Kidney glomerular epithelial cell (primary cell): ENCODE measurements around the gene KRTAP12-4.
"Not testable (repeated sequence)": the region's sequence is repeated elsewhere in the genome, so short reads cannot be mapped to it uniquely, and the experiment has no call there.

Experiments
- DNase-seq: peaks from one replicate; lab custom pipeline; 2025; lab: John Stamatoyannopoulos, UW

Gene KRTAP12-4

GRCh38 chr21:44686843-44687561, 32.5 kb upstream of the KRTAP12-4 start:
- DNase-seq: no peak

GRCh38 chr21:44686000-44686781, 31.7 kb upstream of the KRTAP12-4 start:
- no peak for DNase-seq

GRCh38 chr21:44685050-44685449, 30.6 kb upstream of the KRTAP12-4 start:
- not testable (repeated sequence) for DNase-seq

- DNase-seq: no peak
These were observed 30.0 kb upstream of the KRTAP12-4 start for GRCh38 chr21:44684483-44684882.

GRCh38 chr21:44684077-44684476, 29.6 kb upstream of the KRTAP12-4 start:
- no peak for DNase-seq

GRCh38 chr21:44682580-44683151, 28.2 kb upstream of the KRTAP12-4 start:
- no peak for DNase-seq

GRCh38 chr21:44681861-44682579, 27.6 kb upstream of the KRTAP12-4 start, which contains the start of gene KRTAP12-1:
Gene KRTAP12-1 (minus strand): TSS chr21:44682163. CDS start chr21:44682123, 40 bp downstream.
- DNase-seq: no peak

- DNase-seq: no peak
These were observed 26.7 kb upstream of the KRTAP12-4 start for GRCh38 chr21:44681152-44681551.

- no peak for DNase-seq
These were observed 23.4 kb upstream of the KRTAP12-4 start for GRCh38 chr21:44677881-44678280.

- DNase-seq: no peak
These were observed 17.5 kb upstream of the KRTAP12-4 start for GRCh38 chr21:44671911-44672310.

GRCh38 chr21:44670642-44671432, 16.4 kb upstream of the KRTAP12-4 start:
- DNase-seq: no peak

GRCh38 chr21:44667612-44668011, 13.2 kb upstream of the KRTAP12-4 start:
- no peak for DNase-seq

GRCh38 chr21:44666401-44667320, 12.2 kb upstream of the KRTAP12-4 start, which contains the start of gene KRTAP12-2:
Gene KRTAP12-2 (minus strand): TSS chr21:44666927. CDS start chr21:44666886, 41 bp downstream.
- no peak for DNase-seq

GRCh38 chr21:44664691-44665090, 10.2 kb upstream of the KRTAP12-4 start:
- no peak for DNase-seq

GRCh38 chr21:44661567-44661966, 7.1 kb upstream of the KRTAP12-4 start:
- not testable (repeated sequence) for DNase-seq

- no peak for DNase-seq
These were observed 4.6 kb upstream of the KRTAP12-4 start for GRCh38 chr21:44658913-44659595.

- no peak for DNase-seq
These were observed 4.1 kb upstream of the KRTAP12-4 start for GRCh38 chr21:44658541-44658910.

GRCh38 chr21:44657635-44658540, 3.4 kb upstream of the KRTAP12-4 start, which contains the start of gene KRTAP12-3:
Gene KRTAP12-3 (plus strand): TSS chr21:44657932. CDS start chr21:44657980, 48 bp downstream.
- no peak for DNase-seq
